ENCODE results near the gene ITGB3. TPM values are rescaled to one million over a fixed set of nuclear protein-coding genes. Genes with fewer than 3 reads are reported as not detected.
"Not testable (repeated sequence)": the region's sequence is repeated elsewhere in the genome, so short reads cannot be mapped to it uniquely, and the experiment has no call there.

Gene ITGB3
- polyA plus RNA-seq, 1 of the 3 experiments (the other 2 are of a cell fraction): 4.6 TPM

DNA sequence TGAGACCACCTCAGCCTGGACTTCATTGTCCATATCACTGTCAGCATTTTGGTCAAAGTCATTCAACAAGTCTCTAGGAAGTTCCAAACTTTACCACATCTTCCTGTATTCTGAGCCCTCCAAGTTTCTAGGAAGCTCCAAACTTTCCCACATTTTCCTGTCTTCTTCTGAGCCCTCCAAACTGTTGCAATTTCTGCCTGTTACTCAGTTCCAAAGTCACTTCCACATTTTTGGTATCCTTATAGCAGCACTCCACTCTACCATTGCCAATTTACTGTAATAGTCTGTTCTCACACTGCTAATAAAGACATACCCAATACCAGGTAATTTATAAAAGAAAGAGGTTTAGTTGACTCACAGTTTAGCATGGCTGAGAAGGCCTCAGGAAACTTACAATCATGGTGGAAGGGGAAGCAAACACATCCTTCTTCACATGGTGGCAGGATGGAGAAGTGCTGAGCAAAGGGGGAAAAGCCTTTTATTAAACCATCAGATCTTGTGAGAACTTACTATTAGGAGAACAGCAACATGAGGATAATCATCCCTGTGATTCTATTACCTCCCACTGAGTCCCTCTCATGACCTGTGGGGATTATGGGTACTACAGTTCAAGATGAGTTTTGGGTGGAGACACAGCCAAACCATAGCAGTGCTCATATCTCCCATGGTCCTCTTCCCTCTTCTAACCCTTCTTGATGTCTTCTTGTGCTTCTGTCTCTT is 16.1 kb downstream of the ITGB3 start:
- peaks cover 31% of the 10 kb centered on the region for H3F3A ChIP-seq (replicated peaks; ENCODE audit: insufficient read depth)
- H3K4me2 ChIP-seq; H3K9me3 ChIP-seq; H3K27me3 ChIP-seq (ENCODE audit: insufficient read depth); H3K4me3 ChIP-seq (ENCODE audit: low read depth in 2 of 2, low read length in 1 of 2); H3K79me2 ChIP-seq (ENCODE audit: insufficient read depth); H3K36me3 ChIP-seq (replicated peaks in 1 of 2; ENCODE audit: control insufficient read depth in 1 of 2, insufficient read depth in 2 of 2, low read length in 1 of 2); H2AFZ ChIP-seq (ENCODE audit: low read depth); DNase-seq; H3K9ac ChIP-seq; H3K9me2 ChIP-seq; H4K20me1 ChIP-seq (ENCODE audit: insufficient read depth); H3K27ac ChIP-seq (ENCODE audit: low read depth in 2 of 2, low read length in 1 of 2); POLR2A ChIA-PET: not testable (repeated sequence)
- CTCF ChIA-PET: interaction anchor here (1.0 kb wide), 1 partner anchor 46 kb away, joined by 3 read pairs; no protein-coding TSS in a partner anchor
- H3K4me1 ChIP-seq (ENCODE audit: control insufficient read depth in 1 of 2, insufficient read depth in 2 of 2, low read depth in 1 of 2, low read length in 1 of 2): peaks cover 10 to 23% of the 10 kb centered on the region in 2 experiments; a peak in 3 of 4 replicates

GRCh38 chr17:47270946-47271705 is 17.5 kb downstream of the ITGB3 start:
- Histone ChIP-seq H3K4me1 (ENCODE audit: control insufficient read depth in 1 of 2, insufficient read depth in 2 of 2, low read depth in 1 of 2, low read length in 1 of 2) (peaks cover 24 to 25% of the 10 kb centered on the region in 2 experiments), H3K27ac (ENCODE audit: low read depth in 2 of 2, low read length in 1 of 2) (no peak overlapping the region), H3F3A (replicated peaks; ENCODE audit: insufficient read depth) (peaks cover 21% of the 10 kb centered on the region), H3K9ac (no peak overlapping the region), H3K4me3 (ENCODE audit: low read depth in 2 of 2, low read length in 1 of 2) (no peak overlapping the region), H3K36me3 (replicated peaks in 1 of 2; ENCODE audit: control insufficient read depth in 1 of 2, insufficient read depth in 2 of 2, low read length in 1 of 2) (no peaks in the 10 kb centered on the region), H3K79me2 (ENCODE audit: insufficient read depth) (no peaks in the 10 kb centered on the region), H4K20me1 (ENCODE audit: insufficient read depth) (no peaks in the 10 kb centered on the region), H3K9me3 (no peaks in the 10 kb centered on the region), H2AFZ (ENCODE audit: low read depth) (no peak overlapping the region), H3K9me2 (no peaks in the 10 kb centered on the region), H3K4me2 (no peak overlapping the region), H3K27me3 (ENCODE audit: insufficient read depth) (no peaks in the 10 kb centered on the region)
- ChIA-PET CTCF (interaction anchor here (0.6 kb wide), 1 partner anchor 13 kb away, joined by 3 read pairs; no protein-coding TSS in a partner anchor), POLR2A (no interaction called here)
- WGBS (ENCODE audit: low lambda C conversion rate): 60% methylated on average over 2 of the region's 2 CpGs
- no peak for TF ChIP-seq YY1 (IDR thresholded peaks at IDR 0.05; ENCODE audit: low read depth)
- TF ChIP-seq, protein P1, sequence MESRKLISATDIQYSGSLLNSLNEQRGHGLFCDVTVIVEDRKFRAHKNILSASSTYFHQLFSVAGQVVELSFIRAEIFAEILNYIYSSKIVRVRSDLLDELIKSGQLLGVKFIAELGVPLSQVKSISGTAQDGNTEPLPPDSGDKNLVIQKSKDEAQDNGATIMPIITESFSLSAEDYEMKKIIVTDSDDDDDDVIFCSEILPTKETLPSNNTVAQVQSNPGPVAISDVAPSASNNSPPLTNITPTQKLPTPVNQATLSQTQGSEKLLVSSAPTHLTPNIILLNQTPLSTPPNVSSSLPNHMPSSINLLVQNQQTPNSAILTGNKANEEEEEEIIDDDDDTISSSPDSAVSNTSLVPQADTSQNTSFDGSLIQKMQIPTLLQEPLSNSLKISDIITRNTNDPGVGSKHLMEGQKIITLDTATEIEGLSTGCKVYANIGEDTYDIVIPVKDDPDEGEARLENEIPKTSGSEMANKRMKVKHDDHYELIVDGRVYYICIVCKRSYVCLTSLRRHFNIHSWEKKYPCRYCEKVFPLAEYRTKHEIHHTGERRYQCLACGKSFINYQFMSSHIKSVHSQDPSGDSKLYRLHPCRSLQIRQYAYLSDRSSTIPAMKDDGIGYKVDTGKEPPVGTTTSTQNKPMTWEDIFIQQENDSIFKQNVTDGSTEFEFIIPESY (IDR thresholded peaks at IDR 0.05; ENCODE audit: borderline replicate concordance, low read depth): no peak
- TF ChIP-seq FOXJ3 (CRISPR knock-in tag; IDR thresholded peaks at IDR 0.05): no peak
- no peak for DNase-seq

DNA sequence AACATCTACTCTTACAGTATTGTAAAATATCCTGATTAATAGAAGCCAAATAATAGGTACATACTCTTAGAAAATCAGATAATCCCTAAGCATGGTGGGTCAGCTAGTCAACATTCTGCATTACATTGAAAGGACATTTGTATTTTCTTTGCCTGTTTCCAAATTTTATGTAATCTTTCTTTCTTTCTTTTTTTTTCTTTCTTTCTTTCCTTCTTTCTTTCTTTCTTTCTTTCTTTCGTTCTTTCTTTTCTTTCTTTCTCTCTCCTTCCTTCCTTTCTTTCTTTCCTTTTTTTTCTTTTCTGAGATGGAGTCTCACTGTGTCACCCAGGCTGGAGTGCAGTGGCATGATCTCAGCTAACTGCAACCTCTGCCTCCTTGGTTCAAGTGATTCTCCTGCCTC is 18.9 kb downstream of the ITGB3 start:
- WGBS (ENCODE audit: low lambda C conversion rate): 44% methylated on average over 1 of the region's 1 CpG
- CTCF ChIA-PET: interaction anchor here (0.9 to 3.6 kb wide), 3 partner anchors 15 to 43 kb away, joined by 3 to 28 read pairs (median 3); no protein-coding TSS in a partner anchor
- TF ChIP-seq RAD21 (IDR thresholded peaks at IDR 0.05; ENCODE audit: low read length) (no peak), JUND (IDR thresholded peaks at IDR 0.05) (no peak), FOXM1 (IDR thresholded peaks at IDR 0.05; ENCODE audit: low read depth) (no peak), NFIC (IDR thresholded peaks at IDR 0.05; ENCODE audit: borderline replicate concordance) (no peak), TCF12 (IDR thresholded peaks at IDR 0.05) (no peak), MEF2A (IDR thresholded peaks at IDR 0.05; ENCODE audit: borderline replicate concordance, low read depth) (no peak), FOXJ3 (CRISPR knock-in tag; IDR thresholded peaks at IDR 0.05) (no peak), MXI1 (IDR thresholded peaks at IDR 0.05; ENCODE audit: low read depth, low read length) (no peak), REST (IDR thresholded peaks at IDR 0.05; ENCODE audit: low read depth, low read length) (no peak), PBX3 (IDR thresholded peaks at IDR 0.05) (no peak), YY1 (IDR thresholded peaks at IDR 0.05; ENCODE audit: low read depth) (no peak), EP300 (IDR thresholded peaks at IDR 0.05; ENCODE audit: borderline replicate concordance in 1 of 2, low read depth in 1 of 2, low read length in 1 of 2) (no peak)

More for the DNA sequence above, 18.9 kb downstream of the ITGB3 start:
- Histone ChIP-seq H3K9ac (no peak overlapping the region), H3K9me3 (no peaks in the 10 kb centered on the region), H3F3A (replicated peaks; ENCODE audit: insufficient read depth) (peaks cover 8% of the 10 kb centered on the region), H3K4me1 (ENCODE audit: control insufficient read depth in 1 of 2, insufficient read depth in 2 of 2, low read depth in 1 of 2, low read length in 1 of 2) (peaks cover 25 to 34% of the 10 kb centered on the region in 2 experiments), H2AFZ (ENCODE audit: low read depth) (no peak overlapping the region), H3K79me2 (ENCODE audit: insufficient read depth) (no peaks in the 10 kb centered on the region), H3K4me3 (ENCODE audit: low read depth in 2 of 2, low read length in 1 of 2) (no peak overlapping the region), H3K36me3 (replicated peaks in 1 of 2; ENCODE audit: control insufficient read depth in 1 of 2, insufficient read depth in 2 of 2, low read length in 1 of 2) (no peaks in the 10 kb centered on the region), H3K27ac (ENCODE audit: low read depth in 2 of 2, low read length in 1 of 2) (no peak overlapping the region), H3K27me3 (ENCODE audit: insufficient read depth) (no peaks in the 10 kb centered on the region), H3K4me2 (no peak overlapping the region), H4K20me1 (ENCODE audit: insufficient read depth) (no peaks in the 10 kb centered on the region), H3K9me2 (no peaks in the 10 kb centered on the region)
- POLR2A ChIA-PET: no interaction called here
- no peak for DNase-seq
